ENCODE results near the gene APLF. TPM values are rescaled to one million over a fixed set of nuclear protein-coding genes. Genes with fewer than 3 reads are reported as not detected.
A peak's percentile ranks its signal among the peaks of the same experiment; 100 is the strongest.
"Not testable (repeated sequence)": the region's sequence is repeated elsewhere in the genome, so short reads cannot be mapped to it uniquely, and the experiment has no call there.

APLF gene
- total RNA-seq, 1 donor from 2014 or later, result 4.4 TPM

DNA sequence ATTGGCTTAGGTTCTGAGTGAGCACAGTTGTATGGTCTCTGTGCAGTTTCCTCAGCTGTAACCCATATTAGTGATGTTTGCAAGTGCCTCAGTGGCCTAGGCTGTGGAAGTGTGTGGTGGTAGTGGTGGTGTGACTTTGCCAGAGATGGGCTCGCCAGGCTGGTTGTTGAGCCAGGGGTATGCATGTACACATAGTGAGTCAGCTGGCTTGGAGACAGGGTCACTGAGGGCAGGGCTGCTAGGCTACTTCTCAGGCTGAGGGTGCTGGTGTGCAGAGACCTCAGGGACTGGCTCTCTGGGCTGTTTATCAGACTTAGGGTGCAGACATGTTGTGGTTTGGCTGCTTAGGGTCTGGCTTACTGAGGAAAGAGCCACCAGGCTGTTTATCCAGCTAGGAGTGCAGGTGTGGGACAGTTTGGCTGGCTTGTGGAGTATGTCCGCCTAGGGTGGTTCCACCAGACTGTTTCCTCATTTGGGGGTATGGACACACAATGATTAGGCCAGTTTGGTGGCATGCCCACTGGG, 15.0 kb downstream of the APLF start:
- H3K27me3 Mint-ChIP-seq (ENCODE audit: unreplicated experiment), result no peaks in the 10 kb centered on the region
- no peak overlapping the region for H3K4me3 Mint-ChIP-seq (ENCODE audit: unreplicated experiment)
- H3K9me3 Mint-ChIP-seq (ENCODE audit: unreplicated experiment), result no peaks in the 10 kb centered on the region
- DNase-seq, result no peak
- no peak overlapping the region for H3K27ac Mint-ChIP-seq (ENCODE audit: unreplicated experiment)
- TF ChIP-seq, protein P1, sequence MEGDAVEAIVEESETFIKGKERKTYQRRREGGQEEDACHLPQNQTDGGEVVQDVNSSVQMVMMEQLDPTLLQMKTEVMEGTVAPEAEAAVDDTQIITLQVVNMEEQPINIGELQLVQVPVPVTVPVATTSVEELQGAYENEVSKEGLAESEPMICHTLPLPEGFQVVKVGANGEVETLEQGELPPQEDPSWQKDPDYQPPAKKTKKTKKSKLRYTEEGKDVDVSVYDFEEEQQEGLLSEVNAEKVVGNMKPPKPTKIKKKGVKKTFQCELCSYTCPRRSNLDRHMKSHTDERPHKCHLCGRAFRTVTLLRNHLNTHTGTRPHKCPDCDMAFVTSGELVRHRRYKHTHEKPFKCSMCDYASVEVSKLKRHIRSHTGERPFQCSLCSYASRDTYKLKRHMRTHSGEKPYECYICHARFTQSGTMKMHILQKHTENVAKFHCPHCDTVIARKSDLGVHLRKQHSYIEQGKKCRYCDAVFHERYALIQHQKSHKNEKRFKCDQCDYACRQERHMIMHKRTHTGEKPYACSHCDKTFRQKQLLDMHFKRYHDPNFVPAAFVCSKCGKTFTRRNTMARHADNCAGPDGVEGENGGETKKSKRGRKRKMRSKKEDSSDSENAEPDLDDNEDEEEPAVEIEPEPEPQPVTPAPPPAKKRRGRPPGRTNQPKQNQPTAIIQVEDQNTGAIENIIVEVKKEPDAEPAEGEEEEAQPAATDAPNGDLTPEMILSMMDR (IDR thresholded peaks at IDR 0.05; ENCODE audit: partially characterized antibody, unreplicated experiment), result no peak
- no peaks in the 10 kb centered on the region for H3K4me1 Mint-ChIP-seq (ENCODE audit: low read depth, unreplicated experiment)
- H3K36me3 Mint-ChIP-seq (ENCODE audit: unreplicated experiment), result no peaks in the 10 kb centered on the region

DNA sequence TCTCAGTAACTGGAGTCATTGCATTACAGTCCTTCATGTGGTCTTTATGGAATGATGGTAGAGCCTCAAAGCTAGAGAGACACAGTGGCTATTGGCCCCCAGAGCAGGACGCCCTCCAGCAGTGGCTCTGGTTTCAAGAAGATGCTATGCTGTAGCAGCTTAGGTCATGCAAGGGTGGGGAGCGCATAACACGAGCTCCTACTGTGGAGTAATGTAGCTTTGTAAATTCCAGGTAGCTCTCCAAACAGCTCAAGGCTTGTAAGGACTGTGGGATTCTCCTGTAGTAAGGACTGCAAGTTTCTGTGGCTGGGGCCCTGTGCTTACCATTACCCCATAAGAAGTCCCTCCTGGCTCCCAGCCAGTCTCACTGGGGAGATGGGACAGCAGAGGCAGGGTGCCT, 15.6 kb downstream of the APLF start:
- no peak for DNase-seq
- no peak overlapping the region for H3K27ac Mint-ChIP-seq (ENCODE audit: unreplicated experiment)
- TF ChIP-seq, protein P1 (IDR thresholded peaks at IDR 0.05; ENCODE audit: partially characterized antibody, unreplicated experiment), result no peak
- H3K27me3 Mint-ChIP-seq (ENCODE audit: unreplicated experiment), result no peaks in the 10 kb centered on the region
- H3K36me3 Mint-ChIP-seq (ENCODE audit: unreplicated experiment), result no peaks in the 10 kb centered on the region
- no peaks in the 10 kb centered on the region for H3K9me3 Mint-ChIP-seq (ENCODE audit: unreplicated experiment)
- H3K4me1 Mint-ChIP-seq (ENCODE audit: low read depth, unreplicated experiment), result no peaks in the 10 kb centered on the region
- no peak overlapping the region for H3K4me3 Mint-ChIP-seq (ENCODE audit: unreplicated experiment)

DNA sequence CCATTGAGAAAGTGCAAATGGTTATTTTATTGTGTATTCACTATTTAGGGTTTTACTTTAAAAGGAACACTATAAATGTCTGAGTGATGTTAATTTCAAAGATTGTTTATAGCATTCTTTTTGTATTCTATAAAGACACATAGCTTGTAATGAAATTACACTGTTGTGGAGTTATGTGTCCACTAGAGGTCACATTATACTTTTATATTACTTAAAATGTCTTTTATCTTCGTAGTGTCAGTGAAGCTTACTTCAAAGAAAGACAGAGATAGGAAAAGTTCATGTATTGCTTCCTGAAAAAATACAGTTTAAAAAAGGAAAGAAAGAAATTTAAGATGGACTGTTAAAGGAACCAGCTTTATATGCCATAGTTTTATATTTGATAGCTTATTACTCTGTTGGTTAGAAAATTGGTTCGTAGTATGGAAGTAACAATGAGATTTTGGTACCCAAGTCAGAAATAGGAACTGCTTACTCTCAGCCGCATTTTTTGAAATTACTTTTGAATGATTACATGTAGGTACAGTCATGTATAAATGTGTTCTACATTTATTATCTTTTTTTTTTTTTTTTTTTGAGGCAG, 20.5 kb downstream of the APLF start:
- TF ChIP-seq, protein P1 (IDR thresholded peaks at IDR 0.05; ENCODE audit: partially characterized antibody, unreplicated experiment), result peak; percentile 64
- Mint-ChIP-seq H3K27ac (ENCODE audit: unreplicated experiment) (no peak overlapping the region), H3K4me3 (ENCODE audit: unreplicated experiment) (no peak overlapping the region), H3K4me1 (ENCODE audit: low read depth, unreplicated experiment) (no peaks in the 10 kb centered on the region), H3K36me3 (ENCODE audit: unreplicated experiment) (no peaks in the 10 kb centered on the region), H3K9me3 (ENCODE audit: unreplicated experiment) (no peaks in the 10 kb centered on the region), H3K27me3 (ENCODE audit: unreplicated experiment) (no peaks in the 10 kb centered on the region)
- DNase-seq, result no peak

DNA sequence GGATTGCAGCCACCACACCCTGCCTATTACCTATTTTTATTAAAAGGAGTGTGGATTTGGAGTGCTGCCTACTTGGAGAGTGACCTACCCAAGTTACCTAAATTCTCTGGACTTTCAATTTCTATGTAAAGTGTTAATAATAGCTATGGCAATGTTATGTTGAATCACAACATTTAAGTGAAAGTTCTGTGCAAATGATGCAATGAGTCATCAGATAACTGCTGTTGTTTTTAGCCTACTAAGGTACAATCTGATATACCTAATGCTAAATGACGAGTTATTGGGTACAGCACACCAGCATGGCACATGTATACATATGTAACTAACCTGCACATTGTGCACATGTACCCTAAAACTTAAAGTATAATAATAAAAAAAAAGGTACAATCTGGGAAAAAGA, 21.2 kb downstream of the APLF start:
- DNase-seq; H3K4me3 Mint-ChIP-seq (ENCODE audit: unreplicated experiment); H3K9me3 Mint-ChIP-seq (ENCODE audit: unreplicated experiment); H3K27ac Mint-ChIP-seq (ENCODE audit: unreplicated experiment); H3K36me3 Mint-ChIP-seq (ENCODE audit: unreplicated experiment); H3K4me1 Mint-ChIP-seq (ENCODE audit: low read depth, unreplicated experiment); H3K27me3 Mint-ChIP-seq (ENCODE audit: unreplicated experiment): not testable (repeated sequence)

DNA sequence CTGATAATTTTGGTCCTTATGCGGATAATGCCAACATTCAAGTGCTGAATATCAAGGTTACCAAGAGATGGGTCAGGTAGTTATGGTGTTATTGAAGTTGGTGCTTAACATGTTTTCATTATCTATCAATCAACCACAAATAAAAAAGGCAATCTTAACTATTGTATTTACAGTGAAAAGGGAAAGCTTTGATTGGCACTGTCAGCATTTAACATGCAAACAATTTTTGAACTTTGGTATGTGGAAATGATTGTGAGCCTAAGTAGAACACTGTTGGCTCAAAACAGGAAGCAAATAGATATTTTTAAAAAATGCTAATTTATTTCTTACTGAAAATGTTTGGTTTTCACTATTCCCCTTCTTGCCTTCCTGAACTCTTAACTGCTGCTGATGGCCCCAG, 21.9 kb downstream of the APLF start:
- no peaks in the 10 kb centered on the region for H3K27me3 Mint-ChIP-seq (ENCODE audit: unreplicated experiment)
- no peak for DNase-seq
- TF ChIP-seq, protein P1 (IDR thresholded peaks at IDR 0.05; ENCODE audit: partially characterized antibody, unreplicated experiment), result no peak

More for the DNA sequence above, 21.9 kb downstream of the APLF start:
- H3K27ac Mint-ChIP-seq (ENCODE audit: unreplicated experiment), result no peak overlapping the region
- H3K4me1 Mint-ChIP-seq (ENCODE audit: low read depth, unreplicated experiment), result no peaks in the 10 kb centered on the region
- H3K4me3 Mint-ChIP-seq (ENCODE audit: unreplicated experiment), result no peak overlapping the region
- no peaks in the 10 kb centered on the region for H3K36me3 Mint-ChIP-seq (ENCODE audit: unreplicated experiment)
- H3K9me3 Mint-ChIP-seq (ENCODE audit: unreplicated experiment), result peaks cover 2% of the 10 kb centered on the region
